ENCODE data around the gene FBXL20. TPM values are rescaled to one million over a fixed set of nuclear protein-coding genes. Genes with fewer than 3 reads are reported as not detected.

The FBXL20 gene
- total RNA-seq, 2 experiments from 2014 or later, result 17.4 to 18.3 TPM

DNA sequence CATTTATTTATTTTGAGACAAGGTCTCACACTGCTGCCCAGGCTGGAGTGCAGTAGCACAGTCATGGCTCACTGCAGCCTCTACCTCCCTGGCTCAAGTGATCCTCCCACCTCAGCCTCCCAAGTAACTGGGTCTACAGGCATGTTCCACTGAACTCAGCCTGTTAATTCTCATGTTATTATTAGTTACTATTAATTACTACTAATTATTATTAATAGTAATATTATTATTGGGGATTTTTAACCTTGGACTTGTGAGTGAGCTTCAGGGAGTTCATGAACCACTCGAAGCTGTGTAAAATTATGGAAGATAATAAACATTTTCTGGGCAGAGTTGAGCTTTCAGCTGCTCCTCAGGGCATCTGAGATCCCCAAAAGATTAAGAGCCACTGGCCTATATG, 171.1 kb downstream of the FBXL20 start:
- no peak overlapping the region for H3K27ac Mint-ChIP-seq
- peaks cover 36% of the 10 kb centered on the region for H3K27me3 Mint-ChIP-seq
- no peak for DNase-seq
- peaks cover 12% of the 10 kb centered on the region for H3K4me1 Mint-ChIP-seq (ENCODE audit: low read depth)
- H3K36me3 Mint-ChIP-seq, result no peaks in the 10 kb centered on the region
- no peak overlapping the region for H3K4me3 Mint-ChIP-seq
- CTCF ChIA-PET, result interaction anchor here (1.7 to 20.1 kb wide), 6 partner anchors 13 to 247 kb away, joined by 4 to 580 read pairs (median 18); partner anchors contain the start of gene RPL19
- H3K9me3 Mint-ChIP-seq, result no peaks in the 10 kb centered on the region
- POLR2A ChIA-PET, result interaction anchor here (2.7 kb wide), 1 partner anchor 23 kb away, joined by 5 read pairs; no protein-coding TSS in a partner anchor
- intact Hi-C loops (cut with micrococcal nuclease), result loop anchor here (10.0 kb wide), 1 partner anchor 246 kb away; no protein-coding TSS in a partner anchor

GRCh38 chr17:39229274-39229913, 172.0 kb downstream of the FBXL20 start:
- Mint-ChIP-seq H3K9me3 (no peaks in the 10 kb centered on the region), H3K27me3 (peaks cover 39% of the 10 kb centered on the region), H3K36me3 (no peaks in the 10 kb centered on the region), H3K27ac (no peak overlapping the region), H3K4me3 (no peak overlapping the region), H3K4me1 (ENCODE audit: low read depth) (peaks cover 12% of the 10 kb centered on the region)
- POLR2A ChIA-PET, result no interaction called here
- no peak for DNase-seq
- intact Hi-C loops (cut with micrococcal nuclease), result no loop called here
- CTCF ChIA-PET, result interaction anchor here (0.6 to 3.4 kb wide), 4 partner anchors 23 to 282 kb away, joined by 3 to 18 read pairs (median 3); no protein-coding TSS in a partner anchor

- Mint-ChIP-seq H3K4me3 (no peak overlapping the region), H3K27me3 (peaks cover 52% of the 10 kb centered on the region), H3K27ac (no peak overlapping the region), H3K36me3 (no peaks in the 10 kb centered on the region), H3K9me3 (no peaks in the 10 kb centered on the region), H3K4me1 (ENCODE audit: low read depth) (peaks cover 12% of the 10 kb centered on the region)
- ChIA-PET CTCF (interaction anchor here (1.1 kb wide), 2 partner anchors 20 to 63 kb away, joined by 3 to 4 read pairs; no protein-coding TSS in a partner anchor), POLR2A (no interaction called here)
- no peak for DNase-seq
- intact Hi-C loops (cut with micrococcal nuclease), result no loop called here
Measured at GRCh38 chr17:39227364-39227919, 174.0 kb downstream of the FBXL20 start.

DNA sequence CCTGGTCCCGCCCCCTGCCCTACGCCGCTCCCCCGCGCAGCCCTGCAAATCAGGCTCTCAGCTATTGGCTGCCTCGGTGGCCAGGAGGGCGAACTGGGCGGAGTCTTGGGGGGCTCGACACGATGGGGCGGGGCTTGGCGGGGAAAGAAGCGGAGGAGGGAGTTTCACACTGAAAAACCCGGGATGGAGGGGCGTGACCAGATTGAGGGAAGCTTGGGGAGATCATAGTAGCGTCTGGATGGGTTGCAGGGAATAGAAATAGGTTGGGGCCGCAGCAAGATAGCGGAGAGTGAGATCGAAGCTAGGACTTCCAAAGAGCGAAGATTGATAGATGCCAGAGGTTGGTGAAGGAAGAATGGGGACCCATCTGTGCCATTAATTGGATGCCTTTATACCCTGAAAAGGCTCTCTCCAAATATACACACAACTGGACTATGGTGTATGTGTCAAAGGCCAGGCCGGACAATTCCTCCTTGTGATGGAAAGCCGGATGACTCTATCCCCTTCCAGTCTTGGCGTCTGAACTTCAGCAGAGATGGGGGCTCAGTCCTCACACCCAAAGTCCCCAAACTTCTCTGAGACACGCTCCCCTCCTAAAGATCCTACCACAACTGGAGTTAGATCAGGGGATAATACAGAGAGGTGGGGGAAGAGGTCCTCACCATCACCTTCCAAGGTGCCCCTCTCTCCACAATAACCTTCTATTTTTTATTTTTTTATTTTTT, 175.3 kb downstream of the FBXL20 start:
- ChIA-PET CTCF (interaction anchor here (1.0 to 1.2 kb wide), 3 partner anchors 11 to 18 kb away, joined by 4 to 6 read pairs (median 5); no protein-coding TSS in a partner anchor), POLR2A (no interaction called here)
- intact Hi-C loops (cut with micrococcal nuclease), result no loop called here
- Mint-ChIP-seq H3K4me3 (peak overlapping the region; percentile 47), H3K27ac (no peak overlapping the region), H3K4me1 (ENCODE audit: low read depth) (peaks cover 4% of the 10 kb centered on the region), H3K36me3 (no peaks in the 10 kb centered on the region), H3K27me3 (peaks cover 41% of the 10 kb centered on the region), H3K9me3 (no peaks in the 10 kb centered on the region)
- DNase-seq, result peak; percentile 37

GRCh38 chr17:39225308-39225958, 176.0 kb downstream of the FBXL20 start, which contains the start of gene STAC2:
TSS of gene STAC2 (minus strand) at chr17:39225945. CDS start at chr17:39225502, 443 bp downstream.
- Mint-ChIP-seq H3K36me3 (no peaks in the 10 kb centered on the region), H3K4me3 (peak within 1 kb of the TSS; percentile 47), H3K9me3 (no peaks in the 10 kb centered on the region), H3K27me3 (peaks cover 41% of the 10 kb centered on the region), H3K4me1 (ENCODE audit: low read depth) (peaks cover 4% of the 10 kb centered on the region), H3K27ac (no peak within 1 kb of the TSS)
- CTCF ChIA-PET, result interaction anchor here (1.0 to 1.2 kb wide), 3 partner anchors 11 to 19 kb away, joined by 4 to 6 read pairs (median 5); no protein-coding TSS in a partner anchor
- POLR2A ChIA-PET, result no interaction called here
- no peak for DNase-seq
- intact Hi-C loops (cut with micrococcal nuclease), result no loop called here

- intact Hi-C loops (cut with micrococcal nuclease), result no loop called here
- ChIA-PET CTCF (no interaction called here), POLR2A (no interaction called here)
- H3K4me3 Mint-ChIP-seq, result no peak overlapping the region
- H3K4me1 Mint-ChIP-seq (ENCODE audit: low read depth), result peaks cover 4% of the 10 kb centered on the region
- peaks cover 41% of the 10 kb centered on the region for H3K27me3 Mint-ChIP-seq
- H3K9me3 Mint-ChIP-seq, result no peaks in the 10 kb centered on the region
- H3K36me3 Mint-ChIP-seq, result no peaks in the 10 kb centered on the region
- H3K27ac Mint-ChIP-seq, result no peak overlapping the region
- no peak for DNase-seq
Measured at GRCh38 chr17:39224778-39225307, 176.6 kb downstream of the FBXL20 start.

- Mint-ChIP-seq H3K4me1 (ENCODE audit: low read depth) (peaks cover 4% of the 10 kb centered on the region), H3K27me3 (peaks cover 38% of the 10 kb centered on the region), H3K4me3 (no peak overlapping the region), H3K27ac (no peak overlapping the region), H3K36me3 (no peaks in the 10 kb centered on the region), H3K9me3 (no peaks in the 10 kb centered on the region)
- DNase-seq, result no peak
- ChIA-PET POLR2A (no interaction called here), CTCF (interaction anchor here (0.9 to 1.6 kb wide), 2 partner anchors 8 to 12 kb away, joined by 3 to 8 read pairs; no protein-coding TSS in a partner anchor)
- intact Hi-C loops (cut with micrococcal nuclease), result no loop called here
Measured at GRCh38 chr17:39223907-39224777, 177.3 kb downstream of the FBXL20 start.

DNA sequence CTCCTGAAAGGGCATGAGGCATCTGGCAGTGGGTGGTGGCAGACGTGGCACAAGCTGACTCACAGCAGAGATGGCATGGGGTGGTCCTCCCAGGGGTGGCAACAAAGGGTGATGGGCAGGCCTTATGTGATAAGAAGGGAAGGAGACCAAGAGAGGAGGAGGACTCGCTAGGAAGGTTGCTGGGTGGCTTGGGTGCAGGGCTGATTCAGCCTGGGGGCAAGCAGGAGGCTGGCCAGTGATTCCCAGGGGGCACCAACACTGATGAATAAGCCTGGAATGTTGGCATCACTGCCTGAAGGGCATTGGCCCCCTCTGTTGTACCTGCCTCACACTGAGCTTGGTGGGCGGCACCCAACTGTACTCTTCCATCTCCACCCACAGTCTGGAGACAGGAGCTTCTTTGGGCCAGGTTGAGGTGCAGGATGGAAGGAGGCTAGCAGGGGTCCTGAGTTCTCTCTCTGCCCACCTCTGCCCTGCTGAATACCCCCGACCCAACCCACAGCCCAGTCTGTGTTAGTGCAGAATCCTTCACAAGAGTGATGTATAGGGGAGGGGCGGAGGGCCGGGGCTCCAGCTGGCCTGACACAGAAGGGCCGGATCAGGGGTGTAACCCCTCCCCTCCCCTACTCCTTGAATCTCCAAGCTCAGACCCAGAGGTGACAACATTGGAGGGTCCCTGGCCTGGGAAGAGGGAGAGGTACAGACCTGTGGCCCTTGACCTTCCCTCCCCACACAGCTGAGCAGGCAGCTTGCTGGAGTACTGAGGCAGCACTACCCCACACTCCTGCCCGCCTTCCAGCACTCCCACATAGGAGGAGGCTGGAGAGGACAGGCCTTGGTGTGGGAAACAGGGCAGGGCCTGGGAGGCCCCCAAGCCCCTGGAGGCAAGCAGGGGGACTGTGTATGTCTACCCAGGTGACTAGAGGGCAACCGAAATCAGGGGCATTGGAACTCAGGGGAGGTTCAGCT, 178.3 kb downstream of the FBXL20 start:
- peaks cover 37% of the 10 kb centered on the region for H3K27me3 Mint-ChIP-seq
- H3K4me1 Mint-ChIP-seq (ENCODE audit: low read depth), result peaks cover 4% of the 10 kb centered on the region
- ChIA-PET CTCF (interaction anchor here (0.9 to 1.6 kb wide), 4 partner anchors 9 to 21 kb away, joined by 3 to 8 read pairs (median 4); no protein-coding TSS in a partner anchor), POLR2A (no interaction called here)
- no peak overlapping the region for H3K4me3 Mint-ChIP-seq
- no peaks in the 10 kb centered on the region for H3K36me3 Mint-ChIP-seq
- H3K9me3 Mint-ChIP-seq, result no peaks in the 10 kb centered on the region
- DNase-seq, result no peak
- intact Hi-C loops (cut with micrococcal nuclease), result no loop called here
- H3K27ac Mint-ChIP-seq, result no peak overlapping the region

DNA sequence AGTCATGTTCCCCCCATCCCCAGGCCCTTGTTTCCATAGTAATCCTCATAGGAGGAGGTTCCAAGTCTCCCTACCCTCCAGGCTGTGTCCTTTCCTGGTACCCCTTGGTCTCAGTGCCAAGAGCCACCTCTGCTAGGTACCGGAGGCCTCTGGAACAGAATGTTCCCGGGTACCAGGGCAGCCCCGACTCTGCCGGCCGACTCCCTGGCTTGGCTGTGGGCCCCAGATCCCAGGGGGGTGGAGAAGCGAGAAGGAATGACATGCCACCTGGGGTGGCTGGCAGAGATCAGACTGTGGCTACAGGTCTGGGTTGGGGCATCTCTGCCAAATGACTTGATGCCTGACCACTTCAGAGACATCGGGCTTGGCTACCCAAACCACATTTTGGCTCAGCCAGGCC, 179.3 kb downstream of the FBXL20 start:
- no peaks in the 10 kb centered on the region for H3K9me3 Mint-ChIP-seq
- intact Hi-C loops (cut with micrococcal nuclease), result no loop called here
- H3K27me3 Mint-ChIP-seq, result peaks cover 33% of the 10 kb centered on the region
- H3K4me1 Mint-ChIP-seq (ENCODE audit: low read depth), result peaks cover 6% of the 10 kb centered on the region
- ChIA-PET POLR2A (no interaction called here), CTCF (interaction anchor here (1.3 kb wide), 1 partner anchor 16 kb away, joined by 3 read pairs; no protein-coding TSS in a partner anchor)
- no peak overlapping the region for H3K4me3 Mint-ChIP-seq
- no peak for DNase-seq
- H3K36me3 Mint-ChIP-seq, result no peaks in the 10 kb centered on the region
- H3K27ac Mint-ChIP-seq, result no peak overlapping the region

DNA sequence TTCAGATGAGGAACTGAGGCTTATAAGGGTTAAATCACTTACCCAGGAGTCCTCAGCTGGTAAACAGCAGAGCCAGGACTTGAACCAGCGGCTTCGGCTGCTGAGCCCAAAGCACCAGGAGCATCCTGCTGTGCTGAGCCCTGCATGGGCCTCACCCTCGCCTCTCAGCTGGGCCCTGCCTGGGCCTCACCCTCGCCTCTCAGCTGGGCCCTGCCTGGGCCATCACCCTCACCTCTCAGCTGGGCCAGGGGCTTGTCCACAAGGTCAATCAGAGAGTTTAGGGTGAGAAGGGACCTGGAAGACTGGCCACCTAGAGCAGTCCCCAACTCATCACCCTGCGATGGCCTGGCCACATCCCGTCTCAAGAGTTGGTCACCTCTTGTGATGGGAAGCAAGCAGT, 179.9 kb downstream of the FBXL20 start:
- no peaks in the 10 kb centered on the region for H3K9me3 Mint-ChIP-seq
- peaks cover 6% of the 10 kb centered on the region for H3K4me1 Mint-ChIP-seq (ENCODE audit: low read depth)
- no peak overlapping the region for H3K27ac Mint-ChIP-seq
- POLR2A ChIA-PET, result no interaction called here
- H3K27me3 Mint-ChIP-seq, result peaks cover 34% of the 10 kb centered on the region
- no peak for DNase-seq
- intact Hi-C loops (cut with micrococcal nuclease), result no loop called here
- no peak overlapping the region for H3K4me3 Mint-ChIP-seq
- H3K36me3 Mint-ChIP-seq, result no peaks in the 10 kb centered on the region
- CTCF ChIA-PET, result interaction anchor here (0.9 to 1.6 kb wide), 3 partner anchors 10 to 23 kb away, joined by 3 to 6 read pairs (median 3); no protein-coding TSS in a partner anchor

Measured in activated CD4-positive, alpha-beta memory T cell treated with anti-CD3 and anti-CD28 coated beads for 36 hours (primary cell).